Measurements from ENCODE around the gene RAD23B. TPM values are rescaled to one million over a fixed set of nuclear protein-coding genes. Genes with fewer than 3 reads are reported as not detected.
A peak's percentile ranks its signal among the peaks of the same experiment; 100 is the strongest.

Gene RAD23B
- total and polyA plus RNA-seq, 2 of the 13 experiments (the other 11 are each of a cell fraction or from before 2014, with no cell fraction given) = 133 to 156 TPM

DNA sequence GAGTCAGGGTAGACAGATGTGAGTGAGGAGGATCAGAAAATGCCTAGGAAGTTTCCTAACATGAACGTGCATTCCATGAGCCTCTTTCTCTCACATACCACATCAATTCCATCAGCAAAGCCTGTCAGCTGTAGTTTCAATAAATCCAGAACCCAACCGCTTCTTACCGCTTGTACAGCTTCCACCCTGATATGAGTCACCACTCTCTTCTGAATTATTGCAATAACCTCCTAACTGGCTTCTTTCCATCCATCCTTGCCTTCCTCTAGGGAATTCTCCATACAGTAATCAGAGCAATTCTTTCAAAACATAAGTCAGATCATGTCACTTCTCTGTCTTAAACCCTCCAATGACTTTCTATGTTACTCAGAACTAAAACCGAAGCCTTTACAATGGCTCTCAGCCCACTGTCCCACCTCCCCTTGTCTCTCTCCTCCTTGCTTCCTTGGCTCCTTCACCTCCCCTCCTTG is 8.1 kb upstream of the RAD23B start:
- no peak overlapping the region for H3K27ac ChIP-seq (ENCODE audit: extremely low read length, insufficient read depth, low read length)
- peaks cover 29% of the 10 kb centered on the region for H3K4me1 ChIP-seq (ENCODE audit: insufficient read depth, low read length)
- no peaks in the 10 kb centered on the region for H3K79me2 ChIP-seq (ENCODE audit: insufficient read depth, low read length)
- no peak for FAIRE-seq
- H2AFZ ChIP-seq (ENCODE audit: low read length) = no peak overlapping the region
- BruUV-seq (replicated peaks) = no TSS peak
- no peak overlapping the region for H3K4me3 ChIP-seq (replicated peaks in 1 of 3; ENCODE audit: insufficient read depth in 1 of 3, low read depth in 2 of 3, low read length in 3 of 3)
- H3K4me2 ChIP-seq (ENCODE audit: low read depth, low read length) = no peak overlapping the region
- ATAC-seq = peak; percentile 49; the same call in 2 of the 3 replicates
- TF ChIP-seq TEAD3 (CRISPR knock-in tag; optimal IDR thresholded peaks at IDR 0.05; ENCODE audit: borderline replicate concordance) (peak; percentile 32), ZSCAN21 (CRISPR knock-in tag; IDR thresholded peaks at IDR 0.05; ENCODE audit: borderline replicate concordance) (no peak), FOSL2 (CRISPR knock-in tag; IDR thresholded peaks at IDR 0.05) (peak; percentile 68)
- TF ChIP-seq, protein P1, sequence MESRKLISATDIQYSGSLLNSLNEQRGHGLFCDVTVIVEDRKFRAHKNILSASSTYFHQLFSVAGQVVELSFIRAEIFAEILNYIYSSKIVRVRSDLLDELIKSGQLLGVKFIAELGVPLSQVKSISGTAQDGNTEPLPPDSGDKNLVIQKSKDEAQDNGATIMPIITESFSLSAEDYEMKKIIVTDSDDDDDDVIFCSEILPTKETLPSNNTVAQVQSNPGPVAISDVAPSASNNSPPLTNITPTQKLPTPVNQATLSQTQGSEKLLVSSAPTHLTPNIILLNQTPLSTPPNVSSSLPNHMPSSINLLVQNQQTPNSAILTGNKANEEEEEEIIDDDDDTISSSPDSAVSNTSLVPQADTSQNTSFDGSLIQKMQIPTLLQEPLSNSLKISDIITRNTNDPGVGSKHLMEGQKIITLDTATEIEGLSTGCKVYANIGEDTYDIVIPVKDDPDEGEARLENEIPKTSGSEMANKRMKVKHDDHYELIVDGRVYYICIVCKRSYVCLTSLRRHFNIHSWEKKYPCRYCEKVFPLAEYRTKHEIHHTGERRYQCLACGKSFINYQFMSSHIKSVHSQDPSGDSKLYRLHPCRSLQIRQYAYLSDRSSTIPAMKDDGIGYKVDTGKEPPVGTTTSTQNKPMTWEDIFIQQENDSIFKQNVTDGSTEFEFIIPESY (CRISPR knock-in tag; IDR thresholded peaks at IDR 0.05) = peak; percentile 96
- H4K20me1 ChIP-seq (ENCODE audit: insufficient read depth, low read length) = no peaks in the 10 kb centered on the region
- intact Hi-C loops (cut with micrococcal nuclease; ENCODE audit: unreplicated experiment) = no loop called here
- 82% methylated on average over 4 of the region's 4 CpGs for WGBS (ENCODE audit: low lambda C conversion rate)
- no peaks in the 10 kb centered on the region for H3K9me3 ChIP-seq (ENCODE audit: low read length)
- ChIA-PET POLR2A (no interaction called here), CTCF (ENCODE audit: low intra/inter-chr PET ratio, low total read pairs) (no interaction called here)
- no peaks in the 10 kb centered on the region for H3K36me3 ChIP-seq (replicated peaks in 1 of 2; ENCODE audit: control insufficient read depth in 1 of 2, insufficient read depth in 2 of 2, low read length in 2 of 2)
- H3K27me3 ChIP-seq (ENCODE audit: control insufficient read depth in 1 of 2, insufficient read depth in 2 of 2, low read length in 2 of 2) = no peaks in the 10 kb centered on the region
- DNase-seq (ENCODE audit: low spot score) = peak; percentile 57
- no peak overlapping the region for H3K9ac ChIP-seq (ENCODE audit: insufficient read depth, low read depth, low read length)
- in situ Hi-C loops (cut with HindIII; ENCODE audit: extremely low pct_ligation_motif_present, low pct_unique_long_range_greater_than_20kb) = no loop called here

DNA sequence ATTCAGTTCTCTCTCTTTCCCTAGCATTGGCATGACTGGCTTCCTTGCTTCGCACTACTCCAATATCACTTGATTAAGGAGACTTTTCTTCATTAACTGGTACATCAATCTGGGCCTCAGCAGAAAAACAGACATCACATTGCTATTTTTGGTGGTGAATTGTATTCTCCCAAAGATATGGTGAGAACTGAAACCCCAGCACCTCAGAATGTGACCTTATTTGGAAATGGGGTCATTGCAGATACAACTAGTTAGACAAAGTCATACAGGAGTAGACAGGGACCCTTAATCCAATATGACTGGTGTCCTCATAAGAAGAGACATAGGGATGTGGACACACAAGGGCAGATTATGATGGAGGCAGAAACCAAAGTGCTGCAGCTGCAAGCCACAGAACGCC is 7.5 kb upstream of the RAD23B start:
- no peaks in the 10 kb centered on the region for H4K20me1 ChIP-seq (ENCODE audit: insufficient read depth, low read length)
- H3K79me2 ChIP-seq (ENCODE audit: insufficient read depth, low read length) = no peaks in the 10 kb centered on the region
- DNase-seq (ENCODE audit: low spot score) (no peak), FAIRE-seq (no peak), ATAC-seq (no peak)
- no peak overlapping the region for H3K4me2 ChIP-seq (ENCODE audit: low read depth, low read length)
- no peak overlapping the region for H2AFZ ChIP-seq (ENCODE audit: low read length)
- no peak overlapping the region for H3K4me3 ChIP-seq (replicated peaks in 1 of 3; ENCODE audit: insufficient read depth in 1 of 3, low read depth in 2 of 3, low read length in 3 of 3)
- H3K27me3 ChIP-seq (ENCODE audit: control insufficient read depth in 1 of 2, insufficient read depth in 2 of 2, low read length in 2 of 2) = no peaks in the 10 kb centered on the region
- no peak overlapping the region for H3K9ac ChIP-seq (ENCODE audit: insufficient read depth, low read depth, low read length)
- CTCF ChIA-PET (ENCODE audit: low intra/inter-chr PET ratio, low total read pairs) = no interaction called here
- no peak for TF ChIP-seq ZNF326 (CRISPR knock-in tag; IDR thresholded peaks at IDR 0.05; ENCODE audit: borderline replicate concordance)
- TF ChIP-seq BHLHE40 (IDR thresholded peaks at IDR 0.05; ENCODE audit: low read length) = no peak
- no peak for TF ChIP-seq ZNF383 (CRISPR knock-in tag; IDR thresholded peaks at IDR 0.05; ENCODE audit: borderline replicate concordance)
- TF ChIP-seq ZFP90 (CRISPR knock-in tag; IDR thresholded peaks at IDR 0.05; ENCODE audit: borderline replicate concordance) = no peak
- no peak for TF ChIP-seq MTA1 (CRISPR knock-in tag; IDR thresholded peaks at IDR 0.05; ENCODE audit: borderline replicate concordance)
- TF ChIP-seq BRCA1 (CRISPR knock-in tag; IDR thresholded peaks at IDR 0.05) = no peak
- POLR2A ChIA-PET = no interaction called here
- WGBS (ENCODE audit: low lambda C conversion rate) = 91% methylated on average over 2 of the region's 2 CpGs
- H3K9me3 ChIP-seq (ENCODE audit: low read length) = no peaks in the 10 kb centered on the region
- intact Hi-C loops (cut with micrococcal nuclease; ENCODE audit: unreplicated experiment) (no loop called here), in situ Hi-C loops (cut with HindIII; ENCODE audit: extremely low pct_ligation_motif_present, low pct_unique_long_range_greater_than_20kb) (no loop called here)
- BruUV-seq (replicated peaks) = no TSS peak
- peaks cover 24% of the 10 kb centered on the region for H3K4me1 ChIP-seq (ENCODE audit: insufficient read depth, low read length)
- H3K27ac ChIP-seq (ENCODE audit: extremely low read length, insufficient read depth, low read length) = no peak overlapping the region
- H3K36me3 ChIP-seq (replicated peaks in 1 of 2; ENCODE audit: control insufficient read depth in 1 of 2, insufficient read depth in 2 of 2, low read length in 2 of 2) = no peaks in the 10 kb centered on the region

Data from HepG2 (cell line).